CD1c-positive myeloid dendritic cell (primary cell): Measurements from ENCODE around the gene CD300LD.
"Not testable (repeated sequence)": the region's sequence is repeated elsewhere in the genome, so short reads cannot be mapped to it uniquely, and the experiment has no call there.

ENCODE experiments used
- DNase-seq: peaks from one replicate; pipeline ENCODE4 v3.0.0-alpha.2; 2016; ENCODE audit errors: extremely low spot score

The CD300LD gene

DNA sequence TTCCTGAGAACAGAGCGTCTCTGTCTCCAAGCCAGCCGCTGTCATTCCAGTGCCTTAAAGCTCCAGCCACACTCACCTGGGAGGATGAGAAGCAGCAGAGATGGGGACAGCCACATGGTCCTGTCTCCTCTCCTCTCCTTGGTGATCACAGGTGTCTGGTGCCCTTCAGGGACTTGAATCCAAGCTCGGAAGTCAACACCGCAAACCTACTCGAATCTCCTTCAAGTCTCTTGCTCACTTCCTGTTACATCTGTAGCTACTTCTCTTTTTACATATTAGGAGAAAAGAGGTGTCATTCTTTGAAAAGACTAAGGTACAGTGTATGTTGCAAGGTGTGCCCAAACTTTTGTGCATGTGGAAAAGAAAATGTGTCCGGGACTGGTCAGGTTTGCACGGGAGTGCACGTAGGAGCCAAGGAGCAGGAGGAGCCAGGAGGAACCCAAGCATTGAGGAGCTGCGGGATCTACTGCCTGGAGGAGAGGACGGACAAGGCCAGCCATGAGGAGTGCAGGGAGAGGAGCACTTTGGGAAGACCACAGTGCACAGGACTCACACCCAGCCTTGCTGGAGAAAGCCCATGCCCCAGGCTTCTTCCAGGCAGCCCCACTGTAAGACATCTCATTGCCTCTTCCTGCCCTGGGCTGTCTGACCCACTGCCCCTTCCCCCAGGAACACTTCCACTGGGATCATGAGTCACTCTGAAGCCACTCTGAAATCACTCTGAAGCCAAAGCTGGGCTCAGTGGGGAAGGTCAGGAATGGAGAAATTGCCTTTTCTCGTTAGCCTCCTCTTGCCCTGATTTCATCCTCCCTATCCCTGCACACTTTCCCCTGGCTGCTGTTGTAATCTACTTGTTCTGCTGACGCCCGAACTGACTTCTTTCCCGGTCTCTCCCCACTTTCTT is at the start of gene CD300LD:
Gene CD300LD (minus strand): TSS at position 197 of the 904 bp plus-strand sequence. CDS start 81 bp downstream, at position 116.
- DNase-seq, result peak; percentile 52

DNA sequence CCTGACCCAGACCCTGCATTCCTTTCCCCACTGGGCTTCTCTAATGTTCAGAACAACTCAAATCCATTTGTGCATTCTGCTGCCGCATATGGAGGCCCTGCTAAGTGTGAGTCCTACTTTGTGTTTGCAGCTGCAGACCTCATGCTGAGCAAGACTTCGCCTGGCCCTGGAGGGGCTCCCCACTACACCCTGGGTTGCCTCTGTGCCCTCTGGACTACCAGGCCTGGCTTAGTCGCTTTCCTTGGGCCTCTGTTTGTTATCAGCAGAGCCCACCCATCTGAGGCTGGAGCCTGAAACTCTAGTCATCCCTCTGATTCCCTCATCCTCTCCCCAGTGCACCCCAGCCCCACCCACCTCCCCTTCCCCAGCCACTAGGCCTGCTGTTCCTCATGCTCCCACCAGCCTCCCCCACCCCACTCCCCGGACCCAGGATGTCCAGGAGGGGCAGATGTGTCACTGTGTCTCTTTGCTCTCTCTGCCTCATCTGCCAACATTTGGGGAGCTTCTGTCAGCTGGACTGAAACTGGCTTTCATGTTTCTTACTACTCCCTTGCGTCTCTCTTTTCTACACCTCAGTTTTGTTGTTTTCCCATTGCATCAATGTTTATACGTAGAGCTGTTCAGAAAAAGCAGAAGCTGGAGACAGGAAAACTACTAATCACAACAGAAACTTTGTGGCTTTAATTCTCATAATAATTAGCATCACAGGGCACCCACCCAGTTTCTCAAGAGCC is 49.3 kb upstream of the CD300LD start:
- peak; percentile 88 for DNase-seq

DNA sequence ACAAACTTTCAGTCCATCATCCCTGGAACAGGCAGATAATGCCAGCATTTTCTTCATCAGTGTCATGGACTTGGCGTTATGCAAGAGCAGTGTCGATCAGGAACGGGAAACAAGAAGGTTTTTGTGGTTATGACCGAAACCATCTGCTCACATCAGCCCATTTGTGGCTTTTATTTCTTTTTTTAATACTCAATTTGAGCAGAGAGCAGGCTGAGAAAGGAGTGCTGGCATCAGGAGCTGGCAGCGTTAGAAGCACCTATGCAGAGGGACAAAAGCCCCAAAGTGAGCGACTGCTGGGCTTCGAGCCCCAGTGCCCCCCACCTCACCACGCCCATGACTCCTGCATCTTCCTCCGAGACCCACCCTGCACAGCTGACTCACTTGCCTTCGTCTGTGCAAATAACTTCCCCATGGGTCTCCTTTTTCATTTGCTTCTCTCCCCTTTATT is 47.6 kb upstream of the CD300LD start:
- DNase-seq, result peak; percentile 85

DNA sequence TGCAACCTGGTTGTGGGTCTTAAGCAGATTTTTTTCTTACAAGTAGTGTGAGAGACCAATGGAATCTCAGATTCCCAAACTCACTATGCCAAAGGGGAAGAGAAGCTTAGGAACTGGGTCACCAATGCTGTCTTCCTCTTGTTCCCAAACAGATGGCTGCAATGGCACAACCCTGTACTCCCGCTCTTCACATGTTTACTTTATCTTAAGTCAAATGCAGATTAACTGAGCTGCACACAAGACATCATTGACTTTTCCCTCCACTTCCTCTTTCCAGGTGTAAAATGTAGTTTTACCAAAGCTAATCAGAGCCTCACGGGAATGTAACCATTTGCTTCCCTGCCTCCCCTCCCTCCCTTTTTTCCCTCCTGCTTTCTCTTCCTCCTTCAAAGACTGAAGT is 45.8 kb upstream of the CD300LD start:
- peak; percentile 55 for DNase-seq

DNA sequence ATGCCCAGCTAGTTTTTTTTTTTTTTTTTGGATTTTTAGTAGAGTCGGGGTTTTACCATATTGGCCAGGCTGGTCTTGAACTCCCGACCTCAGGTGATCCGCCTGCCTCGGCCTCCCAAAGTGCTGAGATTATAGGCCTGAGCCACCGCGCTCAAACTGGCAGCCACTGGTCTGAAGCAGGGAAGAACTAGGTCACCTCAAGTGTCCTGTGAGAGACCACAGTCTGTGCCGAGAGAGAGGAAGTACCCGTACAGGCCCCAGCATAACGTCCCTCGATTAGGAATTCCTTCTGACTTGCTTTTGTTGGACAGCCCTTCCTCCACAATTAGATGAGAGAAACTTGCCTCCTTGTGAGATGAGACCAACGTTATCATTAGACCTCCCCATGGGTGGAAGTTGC is 45.2 kb upstream of the CD300LD start:
- DNase-seq, result peak; percentile 60

DNA sequence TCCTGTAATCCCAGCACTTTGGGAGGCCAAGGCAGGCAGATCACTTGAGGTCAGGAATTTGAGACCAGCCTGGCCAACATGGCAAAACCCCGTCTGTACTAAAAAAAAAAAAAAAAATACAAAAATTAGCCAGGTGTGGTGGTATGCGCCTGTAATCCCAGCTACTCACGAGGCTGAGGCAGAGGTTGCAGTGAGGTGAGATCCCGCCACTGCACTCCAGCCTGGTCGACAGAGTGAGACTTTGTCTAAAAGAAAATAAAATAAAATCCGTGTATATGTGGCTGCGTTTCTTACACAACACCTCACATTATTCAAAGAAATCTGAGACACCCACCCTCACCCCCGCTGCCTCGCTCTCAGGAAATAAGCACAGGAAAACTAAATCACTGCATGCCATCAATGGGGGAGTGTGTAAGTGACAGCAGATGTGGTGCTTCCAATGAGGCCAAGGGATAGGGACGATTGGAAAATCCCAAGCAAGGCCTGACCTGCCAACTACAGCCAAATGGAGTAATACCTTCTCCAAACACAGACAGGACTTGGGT is 44.5 kb upstream of the CD300LD start:
- not testable (repeated sequence) for DNase-seq

DNA sequence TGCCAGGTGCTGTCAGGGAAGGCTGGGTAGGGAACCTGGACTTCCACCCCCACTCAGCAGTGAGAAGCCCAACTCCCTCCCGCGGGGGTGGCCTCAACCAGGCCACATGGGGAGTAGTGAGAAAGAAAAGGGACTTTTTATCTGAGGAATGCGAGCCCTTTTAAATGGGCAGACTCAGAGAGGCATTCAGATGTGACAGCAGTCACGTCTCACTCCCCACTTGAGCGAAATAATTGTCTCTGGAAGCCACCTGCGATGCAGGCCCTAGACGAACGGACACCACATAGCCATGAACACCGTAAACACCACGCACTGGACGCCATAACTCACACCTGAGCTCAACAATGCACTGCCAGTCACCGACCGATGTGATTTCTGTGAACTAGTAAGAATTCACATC is 43.3 kb upstream of the CD300LD start:
- no peak for DNase-seq

GRCh38 chr17:74633326-74633725 is 41.2 kb upstream of the CD300LD start:
- DNase-seq, result no peak

DNA sequence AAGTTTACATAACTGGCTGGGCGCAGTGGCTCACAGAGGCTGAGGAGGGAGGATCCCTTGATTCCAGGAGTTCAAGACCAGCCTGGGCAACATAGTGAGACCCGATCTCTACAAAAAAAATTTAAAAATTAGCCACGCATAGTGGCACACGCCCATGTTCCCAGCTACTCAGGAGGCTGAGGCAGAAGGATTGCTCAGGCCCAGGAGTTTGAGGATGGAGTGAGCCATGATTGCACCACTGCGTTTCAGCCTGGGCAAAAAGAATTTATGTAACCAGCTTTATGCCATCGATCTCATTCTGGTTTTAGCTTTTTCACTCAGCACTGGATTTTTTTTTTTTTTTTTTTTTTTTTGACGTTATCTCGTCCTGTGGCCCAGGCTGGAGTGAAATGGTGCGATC is 40.5 kb upstream of the CD300LD start:
- DNase-seq, result no peak

DNA sequence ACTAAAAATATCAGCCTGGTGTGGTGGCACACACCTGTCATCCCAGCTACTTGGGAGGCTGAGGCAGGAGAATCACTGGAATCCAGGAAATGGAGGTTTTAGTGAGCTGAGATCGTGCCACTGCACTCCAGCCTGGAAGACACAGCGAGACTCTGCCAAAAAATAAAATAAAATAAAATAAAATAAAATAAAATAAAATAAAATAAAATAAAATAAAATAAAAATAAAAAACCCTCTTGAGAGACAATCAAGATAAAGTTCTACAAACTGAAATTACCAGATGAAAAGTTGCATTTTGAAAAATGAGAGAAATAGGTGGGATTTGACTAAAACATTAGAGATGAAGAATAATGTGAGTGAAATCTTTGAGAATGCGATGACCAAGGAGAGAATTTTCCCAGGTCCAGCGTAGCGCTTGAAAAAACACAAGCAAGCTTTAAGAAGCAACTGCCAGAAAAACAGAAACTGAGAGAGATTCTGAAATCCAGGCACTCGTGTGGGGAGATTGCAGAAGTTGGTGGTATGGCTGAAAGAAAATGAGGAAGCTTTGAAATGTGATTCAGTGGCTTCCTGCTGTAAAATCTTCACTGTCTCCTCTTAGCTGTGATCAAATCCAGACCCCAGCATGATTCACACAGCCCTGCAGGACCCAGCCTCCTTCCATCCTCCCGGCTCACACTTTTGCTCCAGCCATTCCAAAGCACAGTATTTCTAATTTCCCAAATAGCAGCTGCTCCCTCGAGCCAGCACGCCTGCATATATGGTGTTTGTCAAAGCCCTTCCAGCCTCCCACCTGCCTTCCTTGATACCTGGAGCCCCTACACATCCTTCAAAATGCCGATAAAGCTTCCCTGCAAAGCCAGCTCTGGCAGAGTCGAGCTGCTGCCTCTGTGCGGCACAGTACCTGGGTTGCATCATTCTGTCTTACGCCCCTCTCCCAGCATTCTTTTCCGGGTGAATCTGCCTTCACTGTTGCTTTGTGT is 39.7 kb upstream of the CD300LD start:
- DNase-seq, result peak; percentile 91

- DNase-seq, result not testable (repeated sequence)
Measured at GRCh38 chr17:74630251-74630650, 38.2 kb upstream of the CD300LD start.

DNA sequence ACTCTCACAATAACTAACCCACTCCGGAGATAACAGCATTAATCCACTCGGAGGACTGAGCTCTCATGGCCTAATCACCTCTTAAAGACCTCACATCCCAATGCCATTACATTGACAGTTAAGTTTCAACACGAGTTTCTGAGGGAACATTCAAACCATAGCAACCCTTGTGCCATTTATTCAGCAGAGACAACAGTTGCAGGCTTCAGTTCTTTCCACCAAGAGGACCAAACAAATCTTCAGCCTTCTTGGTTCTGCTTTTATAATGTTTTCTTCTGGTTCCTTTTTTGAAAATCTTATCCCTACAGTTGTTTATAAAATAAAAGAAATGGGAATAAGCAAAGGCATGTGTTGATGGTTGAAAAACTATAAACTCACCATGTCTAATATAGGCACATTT is 33.6 kb upstream of the CD300LD start:
- DNase-seq, result peak; percentile 50

GRCh38 chr17:74624131-74624530 is 32.0 kb upstream of the CD300LD start:
- no peak for DNase-seq

DNA sequence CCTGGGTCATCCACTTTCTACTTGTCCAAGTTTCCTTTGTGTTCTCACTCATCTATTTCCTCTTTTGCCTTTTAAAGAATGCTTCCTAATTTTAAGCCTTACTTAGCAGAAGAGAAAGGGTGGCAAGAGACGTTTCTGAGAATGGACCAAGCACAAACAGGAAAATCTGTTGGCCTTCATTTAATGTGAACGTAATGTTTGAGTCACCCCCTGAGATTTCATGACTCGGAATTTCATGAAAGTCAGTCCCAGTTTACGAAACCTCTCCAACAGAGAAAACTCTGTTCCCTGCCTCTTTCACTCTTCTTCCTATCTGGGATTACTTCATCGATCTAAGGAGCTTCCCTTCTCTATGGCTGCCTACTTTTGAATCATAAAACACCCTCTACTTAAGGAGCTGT is 31.6 kb upstream of the CD300LD start, which contains the start of gene CD300E:
Gene CD300E (minus strand): TSS at position 46 of the 401 bp plus-strand sequence. CDS start 117 bp downstream, outside the sequence.
- peak; percentile 92 for DNase-seq

DNA sequence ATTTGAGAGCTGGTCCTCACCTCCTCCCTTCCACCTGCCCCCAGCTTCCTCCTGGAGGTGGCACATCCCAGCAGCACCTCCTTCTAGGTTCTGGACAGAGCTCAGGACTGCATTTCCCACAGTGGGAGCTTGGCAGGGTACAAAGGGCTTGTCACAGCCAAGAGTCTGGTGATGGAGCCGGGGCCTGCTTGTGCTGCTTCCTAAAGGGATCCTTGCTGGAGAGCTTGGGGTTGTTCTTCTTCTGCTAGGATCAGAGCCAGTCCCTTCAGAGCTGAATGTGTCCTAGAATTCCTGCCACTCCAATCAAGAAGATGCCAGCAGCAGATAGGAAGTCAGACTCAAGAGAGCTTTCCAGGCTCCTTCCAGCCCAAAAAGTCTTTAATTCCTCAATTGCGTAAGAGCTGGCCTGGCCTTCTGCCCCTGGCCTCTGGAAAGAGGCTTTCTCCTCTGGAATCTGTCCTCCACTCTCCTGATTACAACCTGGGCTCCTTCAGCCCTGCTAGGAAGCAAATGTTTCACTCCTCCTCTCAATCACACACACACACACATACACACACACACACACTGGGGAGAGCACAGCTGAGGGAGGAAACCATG is 27.1 kb upstream of the CD300LD start:
- no peak for DNase-seq

GRCh38 chr17:74618451-74618850 is 26.4 kb upstream of the CD300LD start:
- DNase-seq, result no peak

DNA sequence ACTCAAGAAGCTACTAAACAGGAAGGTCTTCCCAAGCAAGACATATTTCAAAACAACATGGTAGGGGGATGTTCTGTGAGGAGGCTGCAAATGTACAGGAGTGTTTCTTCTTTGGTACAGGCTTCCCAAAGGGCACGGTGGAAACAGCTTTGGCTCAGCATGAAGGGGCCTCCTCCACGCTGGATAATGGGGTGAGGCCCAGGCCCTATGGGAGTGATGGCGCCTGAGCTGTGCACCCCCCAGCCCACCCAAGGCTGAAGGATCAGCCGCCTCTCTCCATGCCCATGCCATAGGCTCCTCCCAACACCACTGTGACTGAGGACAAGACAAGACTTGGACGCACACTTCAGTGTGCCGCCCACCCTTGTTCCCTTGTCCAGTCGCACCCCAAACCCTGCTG is 24.6 kb upstream of the CD300LD start:
- no peak for DNase-seq

GRCh38 chr17:74612046-74612445 is 20.0 kb upstream of the CD300LD start:
- no peak for DNase-seq

DNA sequence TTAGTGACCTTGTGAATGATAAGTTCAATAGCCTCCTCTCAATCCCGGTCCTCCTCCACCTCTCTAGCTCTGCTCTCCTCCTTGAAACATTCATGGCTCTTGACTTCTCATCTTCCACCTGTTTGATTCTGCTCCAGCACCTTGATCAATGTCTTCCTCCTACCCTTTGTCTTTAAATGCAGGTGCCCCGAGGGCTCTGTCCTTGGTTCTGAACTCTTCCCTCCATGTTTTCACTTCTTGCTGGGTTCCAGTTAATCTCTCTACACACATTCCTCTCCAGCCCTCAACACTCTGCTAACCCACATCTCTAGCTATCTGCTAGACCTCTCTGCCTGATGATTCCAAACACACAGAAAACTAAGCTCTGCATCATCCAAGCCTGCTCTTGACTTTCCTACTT is 18.0 kb upstream of the CD300LD start:
- no peak for DNase-seq

- DNase-seq, result no peak
Measured at GRCh38 chr17:74608511-74608910, 16.4 kb upstream of the CD300LD start.

- DNase-seq, result peak; percentile 51
Measured at GRCh38 chr17:74607221-74607620, 15.1 kb upstream of the CD300LD start.
